ENCODE results near the gene CASP5.
"Not testable (repeated sequence)": the region's sequence is repeated elsewhere in the genome, so short reads cannot be mapped to it uniquely, and the experiment has no call there.

CASP5 gene

DNA sequence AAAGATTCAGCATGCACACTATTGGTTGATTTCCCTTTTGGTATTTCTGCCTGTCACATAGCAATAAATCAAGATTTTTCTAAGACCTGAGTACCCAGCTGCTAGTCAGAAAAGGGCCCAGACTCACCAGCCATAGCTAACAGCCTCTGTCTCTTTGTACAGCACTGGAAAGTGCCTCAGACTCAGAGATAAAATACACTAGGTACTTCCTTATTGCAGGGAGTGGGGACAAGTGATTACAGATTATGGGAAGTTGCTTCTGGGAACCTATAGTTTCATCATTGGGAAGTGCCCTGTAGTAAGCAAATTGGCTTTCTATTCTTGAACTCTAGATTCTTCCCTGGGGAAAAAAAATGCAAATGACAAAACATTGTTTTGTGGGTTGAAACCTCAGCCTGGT lies at the start of gene CASP5:
TSS of gene CASP5 (minus strand) at position 166 of the 400 bp plus-strand sequence. CDS start at position 134, 32 bp downstream.
- no peak for DNase-seq (ENCODE audit: low read depth in 2 of 3, low spot score in 2 of 3)

DNA sequence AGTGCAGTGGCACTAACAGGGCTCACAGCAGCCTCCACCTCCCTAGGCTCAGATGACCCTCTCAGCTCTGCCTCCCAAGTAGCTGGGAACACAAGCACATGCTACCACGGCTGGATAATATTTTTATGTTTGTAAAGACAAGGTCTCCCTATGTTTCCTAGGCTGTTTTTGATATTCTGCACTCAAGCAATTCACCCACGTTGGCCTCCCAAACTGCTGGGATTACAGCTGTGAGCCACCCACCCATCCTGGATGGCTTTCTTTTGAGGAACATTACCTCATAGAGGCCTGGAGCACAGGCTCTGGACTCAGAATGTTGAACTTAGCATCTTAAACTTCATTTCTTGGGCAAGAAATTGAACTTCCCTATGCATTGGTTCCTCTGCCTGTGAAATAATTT lies 49.1 kb upstream of the CASP5 start:
- DNase-seq (ENCODE audit: low read depth in 2 of 3, low spot score in 2 of 3) = not testable (repeated sequence)

DNA sequence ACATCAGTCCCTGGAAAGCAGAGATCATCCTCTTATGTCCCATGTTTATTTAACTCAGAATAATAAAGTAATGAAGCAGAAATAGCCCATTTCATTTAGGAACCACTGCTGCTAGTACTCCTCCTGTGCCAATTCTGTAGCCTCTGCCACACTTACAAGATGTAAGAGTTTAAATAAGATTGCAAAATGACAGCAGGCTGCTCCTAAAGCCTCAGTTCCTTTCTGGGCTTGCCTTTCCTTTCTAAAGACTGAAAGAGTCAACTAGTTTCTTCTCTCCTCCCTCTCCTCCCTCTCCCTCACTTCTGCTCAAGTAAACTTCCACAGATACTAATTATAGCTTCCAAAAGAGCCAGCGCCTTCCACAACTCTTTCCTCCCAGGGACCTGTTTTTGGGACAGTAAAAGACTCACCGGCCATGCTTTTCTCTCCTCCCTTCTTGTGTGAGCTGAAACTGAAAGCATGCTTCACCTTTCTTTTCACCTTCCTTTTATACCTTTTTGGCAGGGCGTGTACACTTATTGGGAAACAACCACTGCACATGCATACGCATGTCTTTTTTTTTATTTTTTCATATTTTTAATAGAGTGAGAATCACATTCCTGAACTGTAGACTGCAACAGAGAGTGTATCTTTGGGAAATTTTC lies 48.2 kb upstream of the CASP5 start:
- DNase-seq (ENCODE audit: low read depth in 2 of 3, low spot score in 2 of 3) = no peak

DNA sequence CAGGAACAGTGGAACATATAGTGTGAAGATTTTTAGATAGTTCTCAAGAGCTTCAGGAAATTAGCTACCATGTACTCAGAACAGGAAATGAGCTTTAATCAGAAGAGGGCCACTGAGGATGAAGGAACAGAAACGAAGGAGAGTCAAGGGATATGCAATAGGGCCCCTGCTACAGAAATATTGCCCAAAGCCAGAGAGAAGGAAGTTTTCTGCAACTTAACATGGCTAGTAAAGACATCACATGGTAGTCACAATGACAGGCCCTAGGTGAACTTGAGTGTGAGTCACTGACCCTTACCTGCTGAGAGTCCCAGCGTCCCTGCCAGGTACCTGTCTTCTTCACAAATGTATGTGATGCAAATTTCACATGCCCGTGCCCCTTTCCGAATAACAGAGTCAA lies 47.3 kb upstream of the CASP5 start:
- DNase-seq (ENCODE audit: low read depth in 2 of 3, low spot score in 2 of 3) = no peak

- DNase-seq (ENCODE audit: low read depth in 2 of 3, low spot score in 2 of 3) = not testable (repeated sequence)
Observed at GRCh38 chr11:105069749-105070148, 46.8 kb upstream of the CASP5 start.

DNA sequence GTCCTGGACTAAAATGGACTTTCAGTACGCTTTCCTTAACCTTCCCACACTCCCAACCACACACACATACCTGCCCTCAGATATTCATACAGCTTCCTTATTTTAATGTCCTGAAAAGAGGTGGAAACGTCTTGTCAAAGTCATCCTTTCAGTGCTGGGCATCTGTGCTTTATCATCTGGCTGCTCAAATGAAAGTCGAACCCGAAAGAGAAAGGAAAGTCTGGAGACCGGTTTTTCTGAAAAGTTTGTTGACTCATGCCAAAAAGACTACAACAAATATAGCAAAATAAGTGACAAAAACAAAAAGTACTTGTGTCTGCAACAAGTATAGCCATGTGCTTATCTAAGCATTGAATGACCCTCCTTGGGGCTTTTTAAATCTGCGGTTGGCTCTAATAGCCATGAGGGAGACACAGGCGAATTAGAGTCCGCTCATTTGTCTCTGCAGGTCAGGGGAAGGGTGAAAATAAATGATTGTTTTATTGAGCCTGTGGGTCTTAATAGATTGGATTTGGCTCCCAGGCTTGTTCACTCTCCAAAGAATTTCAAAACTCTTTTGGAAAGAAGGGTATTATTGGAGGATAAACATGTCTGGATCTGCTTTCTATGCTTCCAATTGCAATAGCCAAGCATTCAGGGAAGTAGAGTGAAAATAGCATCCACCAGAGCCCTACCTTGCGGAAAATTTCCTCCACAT lies 40.4 kb upstream of the CASP5 start:
- not testable (repeated sequence) for DNase-seq (ENCODE audit: low read depth in 2 of 3, low spot score in 2 of 3)

GRCh38 chr11:105057432-105057831 lies 34.5 kb upstream of the CASP5 start:
- no peak for DNase-seq (ENCODE audit: low read depth in 2 of 3, low spot score in 2 of 3)

DNA sequence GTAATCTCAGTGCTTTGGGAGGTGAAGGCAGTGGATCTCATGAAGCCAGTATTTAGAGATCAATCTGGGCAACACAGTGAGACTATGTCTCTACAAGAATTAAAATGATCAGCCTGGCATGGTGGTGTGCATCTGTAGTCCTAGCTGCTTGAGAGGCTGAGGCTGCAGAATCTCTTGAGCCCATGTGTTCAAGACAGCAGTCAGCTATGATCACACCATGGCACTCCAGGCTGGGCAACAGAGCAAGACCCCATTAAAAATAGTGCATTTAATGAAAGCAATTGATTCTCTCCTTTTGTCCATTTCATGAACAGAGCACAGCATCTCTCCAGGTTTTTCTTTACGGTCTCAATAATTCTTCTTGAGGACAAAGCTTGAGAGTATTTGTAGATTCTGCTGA lies 33.5 kb upstream of the CASP5 start:
- no peak for DNase-seq (ENCODE audit: low read depth in 2 of 3, low spot score in 2 of 3)

DNA sequence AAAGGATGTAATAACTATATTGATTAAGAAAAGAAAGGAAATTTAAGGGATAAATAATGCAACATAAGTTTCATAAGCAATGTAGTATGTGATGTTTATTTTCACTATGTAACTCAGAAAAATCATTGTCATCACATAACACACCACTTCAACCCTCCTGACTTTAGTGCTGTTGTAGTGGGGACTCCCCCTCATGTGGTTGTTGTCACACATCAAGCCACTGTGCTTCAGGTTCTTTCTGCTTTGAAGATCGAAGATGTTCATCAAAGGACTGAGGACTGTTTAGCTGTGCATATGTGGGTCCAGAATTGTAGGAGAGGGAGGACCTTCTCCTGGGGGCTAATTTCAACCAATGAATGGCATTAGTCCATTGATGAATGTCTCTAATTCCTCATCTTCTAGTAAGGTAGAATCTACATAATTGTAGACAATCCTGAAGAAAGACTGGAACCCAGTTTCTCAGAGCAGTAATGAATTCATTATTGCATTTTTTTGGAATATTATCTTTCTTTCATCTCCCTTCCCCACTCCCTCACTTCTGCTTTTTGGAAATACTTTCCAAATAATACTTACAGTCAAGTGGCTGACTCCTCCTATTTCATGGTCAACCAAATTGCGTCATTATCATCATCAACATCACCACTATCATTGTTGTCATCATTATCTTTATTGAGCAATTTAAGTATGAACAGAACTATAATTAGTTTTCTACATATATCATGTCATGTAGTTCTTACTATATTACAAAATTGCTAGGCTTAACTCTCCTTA lies 31.9 kb upstream of the CASP5 start:
- no peak for DNase-seq (ENCODE audit: low read depth in 2 of 3, low spot score in 2 of 3)

- no peak for DNase-seq (ENCODE audit: low read depth in 2 of 3, low spot score in 2 of 3)
Observed at GRCh38 chr11:105052487-105052886, 29.5 kb upstream of the CASP5 start.

DNA sequence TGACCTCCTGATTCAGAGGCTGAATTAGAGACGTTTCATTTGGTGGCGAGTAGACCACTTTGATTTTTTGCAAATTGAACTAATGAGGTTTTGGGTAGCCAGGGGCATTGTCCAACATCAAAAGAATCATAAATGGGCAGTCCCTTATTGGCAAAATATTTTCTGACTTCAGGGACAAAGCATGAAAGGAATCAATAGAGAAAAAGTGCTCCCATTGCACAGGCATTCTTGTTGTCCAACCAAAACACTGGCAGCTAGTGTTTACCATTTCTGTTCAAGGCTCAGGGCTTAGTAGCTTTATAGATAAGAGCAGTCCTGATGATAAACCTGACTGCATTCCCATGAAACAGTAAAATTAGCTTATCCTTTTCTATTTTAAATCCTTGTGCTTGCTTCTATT lies 28.6 kb upstream of the CASP5 start:
- no peak for DNase-seq (ENCODE audit: low read depth in 2 of 3, low spot score in 2 of 3)

- no peak for DNase-seq (ENCODE audit: low read depth in 2 of 3, low spot score in 2 of 3)
Observed at GRCh38 chr11:105049481-105049880, 26.5 kb upstream of the CASP5 start.

DNA sequence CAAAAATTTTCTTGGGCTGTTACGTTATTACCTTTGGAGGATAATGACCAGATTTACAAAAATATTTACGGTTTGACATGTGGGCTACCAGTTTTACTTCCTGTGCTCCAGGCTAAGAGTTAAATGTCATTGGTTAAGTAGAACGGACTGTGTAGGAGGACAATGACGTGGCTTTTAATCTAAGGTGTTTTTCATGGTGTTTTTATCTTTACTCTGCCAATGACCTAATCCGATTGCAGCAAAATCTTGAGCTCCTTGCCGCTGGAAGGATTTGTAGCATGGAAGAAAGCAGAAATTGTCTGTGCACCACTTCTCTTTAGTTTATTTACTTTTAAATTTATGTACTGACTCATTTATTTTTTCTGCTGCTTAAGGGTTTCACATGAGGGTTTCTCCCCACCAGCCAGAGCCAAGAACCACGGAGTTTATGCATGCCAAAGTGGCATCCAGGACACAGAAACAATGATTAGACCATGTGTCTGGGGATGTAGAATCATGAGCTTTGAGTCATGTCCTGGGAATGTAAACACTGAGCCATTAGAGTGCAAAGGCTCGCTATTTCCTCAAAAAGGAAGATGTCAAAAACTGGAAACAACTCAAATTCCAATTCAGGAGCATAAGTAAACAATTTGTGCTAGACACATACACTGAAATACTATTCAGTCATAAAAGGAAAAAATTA lies 24.1 kb upstream of the CASP5 start:
- DNase-seq (ENCODE audit: low read depth in 2 of 3, low spot score in 2 of 3) = no peak

DNA sequence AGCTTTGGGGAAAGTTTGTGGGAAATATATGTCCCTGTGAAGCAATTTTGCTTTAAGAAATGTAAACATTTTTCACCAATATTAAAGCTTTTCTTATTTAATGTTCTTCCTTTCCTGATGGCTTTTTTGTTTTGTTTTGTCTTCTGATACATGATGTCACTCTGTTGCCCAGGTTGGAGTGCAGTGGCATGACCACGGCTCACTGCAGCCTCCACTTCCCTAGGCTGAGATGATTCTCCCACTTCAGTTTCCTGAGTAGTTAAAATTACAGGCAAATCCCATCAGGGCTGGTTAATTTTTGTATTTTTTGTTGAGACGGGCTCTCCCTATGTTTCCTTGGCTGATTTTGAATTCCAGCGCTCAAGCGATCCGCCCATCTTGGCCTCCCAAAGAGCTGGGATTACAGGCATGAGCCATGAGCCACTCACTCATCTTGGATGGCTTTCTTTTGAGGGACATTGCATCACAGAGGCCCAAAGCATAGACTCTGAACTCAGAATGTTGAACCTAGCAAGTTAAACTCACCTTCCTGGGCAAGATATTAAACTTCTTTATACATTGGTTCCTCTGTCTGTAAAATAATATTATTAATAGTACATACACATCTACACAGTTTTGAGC lies 22.8 kb upstream of the CASP5 start:
- no peak for DNase-seq (ENCODE audit: low read depth in 2 of 3, low spot score in 2 of 3)

GRCh38 chr11:105044557-105045524 lies 21.9 kb upstream of the CASP5 start, which contains the start of gene CARD16:
Gene CARD16 (minus strand): TSS chr11:105045335. CDS start chr11:105045297, 38 bp downstream.
- not testable (repeated sequence) for DNase-seq (ENCODE audit: low read depth in 2 of 3, low spot score in 2 of 3)

- DNase-seq (ENCODE audit: low read depth in 2 of 3, low spot score in 2 of 3) = no peak
Observed at GRCh38 chr11:105042178-105042577, 19.2 kb upstream of the CASP5 start.

DNA sequence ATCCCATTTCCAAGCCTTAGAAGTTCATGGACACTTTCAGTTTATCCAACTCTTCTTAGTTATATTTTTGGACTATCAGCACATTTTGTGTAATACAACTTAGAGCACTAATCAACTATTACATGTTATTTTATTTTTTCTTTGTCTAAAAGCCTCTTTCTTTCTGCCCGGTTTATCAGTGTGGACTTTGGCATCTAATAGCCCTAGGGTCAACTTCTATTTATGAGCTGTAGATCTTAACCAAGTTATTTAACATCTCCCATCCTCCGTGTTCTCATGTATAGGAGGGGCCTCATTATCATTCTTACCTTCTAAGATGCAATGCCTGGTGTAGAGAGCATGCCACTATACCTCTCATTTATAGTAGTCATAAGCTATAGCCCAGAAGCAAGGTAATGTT lies 17.7 kb upstream of the CASP5 start:
- no peak for DNase-seq (ENCODE audit: low read depth in 2 of 3, low spot score in 2 of 3)

DNA sequence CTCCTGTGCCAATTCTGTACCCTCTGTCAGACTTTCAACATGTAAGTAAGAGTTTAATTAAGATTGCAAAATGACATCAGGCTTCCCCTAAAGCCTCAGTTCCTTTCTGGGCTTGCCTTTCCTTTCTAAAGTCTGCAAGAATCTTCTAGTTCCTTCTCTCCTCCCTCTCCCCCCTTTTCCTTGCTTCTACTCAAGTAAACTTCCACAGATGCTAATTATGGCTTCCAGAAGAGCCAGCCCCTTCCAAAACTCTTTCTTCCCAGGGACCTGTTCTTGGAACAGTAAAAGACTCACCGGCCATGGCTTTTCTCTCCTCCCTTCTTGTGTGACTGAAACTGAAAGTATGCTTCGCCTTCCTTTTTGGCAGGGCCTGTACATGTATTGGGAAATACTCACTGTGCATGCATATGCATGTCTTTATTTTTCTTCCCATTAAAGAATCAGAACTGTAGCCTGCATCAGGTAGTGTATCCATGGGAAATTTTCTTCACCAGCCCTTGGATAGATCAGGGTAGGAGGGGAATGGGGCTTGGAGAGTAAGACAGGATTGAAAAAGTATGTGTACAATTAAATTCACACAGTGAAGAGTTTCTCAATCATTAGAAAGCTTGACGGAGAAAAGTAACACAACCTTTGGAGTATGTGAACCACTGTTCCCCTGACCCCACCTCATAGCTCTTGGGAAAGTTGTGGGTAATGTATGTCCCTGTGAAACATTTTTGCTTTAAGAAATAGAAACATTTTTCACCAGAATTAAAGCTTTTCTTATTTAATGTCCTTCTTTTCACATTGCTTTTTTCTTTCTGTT lies 12.0 kb upstream of the CASP5 start, which contains the start of gene CASP1:
TSS of gene CASP1 (minus strand) at position 332 of the 808 bp plus-strand sequence. CDS start at position 301, 31 bp downstream.
- DNase-seq (ENCODE audit: low read depth in 2 of 3, low spot score in 2 of 3) = no peak

- not testable (repeated sequence) for DNase-seq (ENCODE audit: low read depth in 2 of 3, low spot score in 2 of 3)
Observed at GRCh38 chr11:105034388-105034787, 11.4 kb upstream of the CASP5 start.

Measured in activated CD8-positive, alpha-beta memory T cell treated with anti-CD3 and anti-CD28 coated beads for 48 hours (primary cell).